Measurements from ENCODE around the gene TXNRD3.
"Not testable (repeated sequence)": the region's sequence is repeated elsewhere in the genome, so short reads cannot be mapped to it uniquely, and the experiment has no call there.

The TXNRD3 gene

GRCh38 chr3:126604691-126605090 lies 50.2 kb downstream of the TXNRD3 start:
- H3K36me3 ChIP-seq, result peaks cover 59 to 67% (median 66%) of the 10 kb centered on the region in 3 donors
- no peak for TF ChIP-seq CTCF (IDR thresholded peaks at IDR 0.05)
- H3K4me3 ChIP-seq, result no peak overlapping the region
- no peaks in the 10 kb centered on the region for H3K9me3 ChIP-seq
- no peak overlapping the region for H3K27ac ChIP-seq
- intact Hi-C loops (cut with DNase I; ENCODE audit: low total_unique reads), result no loop called here
- no peaks in the 10 kb centered on the region for H3K4me1 ChIP-seq
- H3K27me3 ChIP-seq, result no peaks in the 10 kb centered on the region
- DNase-seq, result no peak

GRCh38 chr3:126599101-126599500 lies 55.8 kb downstream of the TXNRD3 start:
- intact Hi-C loops (cut with DNase I; ENCODE audit: low total_unique reads), result no loop called here
- Histone ChIP-seq H3K4me3 (no peak overlapping the region), H3K27me3 (no peaks in the 10 kb centered on the region), H3K9me3 (peaks cover 0 to 14% (median 0%) of the 10 kb centered on the region in 3 donors), H3K36me3 (peaks cover 10 to 14% (median 13%) of the 10 kb centered on the region in 3 donors), H3K27ac (no peak overlapping the region), H3K4me1 (no peaks in the 10 kb centered on the region)
- TF ChIP-seq CTCF (IDR thresholded peaks at IDR 0.05), result no peak
- DNase-seq, result no peak

GRCh38 chr3:126595479-126595878 lies 59.4 kb downstream of the TXNRD3 start:
- peaks cover 0 to 31% (median 7%) of the 10 kb centered on the region in 3 donors for H3K9me3 ChIP-seq
- H3K4me3 ChIP-seq; H3K27ac ChIP-seq; DNase-seq; H3K4me1 ChIP-seq; intact Hi-C loops (cut with DNase I; ENCODE audit: low total_unique reads); H3K27me3 ChIP-seq; H3K36me3 ChIP-seq: not testable (repeated sequence)

GRCh38 chr3:126591515-126591914 lies 63.4 kb downstream of the TXNRD3 start:
- H3K9me3 ChIP-seq, result peaks cover 0 to 44% (median 13%) of the 10 kb centered on the region in 3 donors
- H3K36me3 ChIP-seq; H3K4me3 ChIP-seq; DNase-seq; H3K27ac ChIP-seq; intact Hi-C loops (cut with DNase I; ENCODE audit: low total_unique reads); H3K27me3 ChIP-seq; H3K4me1 ChIP-seq: not testable (repeated sequence)

- Histone ChIP-seq H3K4me1 (no peaks in the 10 kb centered on the region), H3K27ac (no peak overlapping the region), H3K9me3 (peaks cover 0 to 11% (median 8%) of the 10 kb centered on the region in 3 donors), H3K4me3 (no peak overlapping the region), H3K36me3 (no peaks in the 10 kb centered on the region), H3K27me3 (no peaks in the 10 kb centered on the region)
- no peak for TF ChIP-seq CTCF (IDR thresholded peaks at IDR 0.05)
- no peak for DNase-seq
- intact Hi-C loops (cut with DNase I; ENCODE audit: low total_unique reads), result no loop called here
These were observed 72.6 kb downstream of the TXNRD3 start for GRCh38 chr3:126582311-126582710.

GRCh38 chr3:126581569-126581968 lies 73.4 kb downstream of the TXNRD3 start:
- intact Hi-C loops (cut with DNase I; ENCODE audit: low total_unique reads), result no loop called here
- H3K27me3 ChIP-seq, result no peaks in the 10 kb centered on the region
- TF ChIP-seq CTCF (IDR thresholded peaks at IDR 0.05), result no peak
- H3K27ac ChIP-seq, result no peak overlapping the region
- H3K4me1 ChIP-seq, result no peaks in the 10 kb centered on the region
- DNase-seq, result no peak
- H3K4me3 ChIP-seq, result no peak overlapping the region
- H3K36me3 ChIP-seq, result no peaks in the 10 kb centered on the region
- H3K9me3 ChIP-seq, result peaks cover 0 to 11% (median 5%) of the 10 kb centered on the region in 3 donors

- DNase-seq, result no peak
- intact Hi-C loops (cut with DNase I; ENCODE audit: low total_unique reads), result no loop called here
- H3K9me3 ChIP-seq, result peaks cover 0 to 11% (median 5%) of the 10 kb centered on the region in 3 donors
These were observed 74.2 kb downstream of the TXNRD3 start for GRCh38 chr3:126580746-126581145.

More at GRCh38 chr3:126580746-126581145, 74.2 kb downstream of the TXNRD3 start:
- H3K36me3 ChIP-seq, result no peaks in the 10 kb centered on the region
- H3K27me3 ChIP-seq, result no peaks in the 10 kb centered on the region
- TF ChIP-seq CTCF (IDR thresholded peaks at IDR 0.05), result no peak
- no peak overlapping the region for H3K27ac ChIP-seq
- H3K4me3 ChIP-seq, result no peak overlapping the region
- no peaks in the 10 kb centered on the region for H3K4me1 ChIP-seq

All from tibial artery (tissue), 4 donors.